DMS114 treated with DMSO at 0.1 percent for 48 hours (cell line): ENCODE data around the gene PMM2.
"Not testable (repeated sequence)": the region's sequence is repeated elsewhere in the genome, so short reads cannot be mapped to it uniquely, and the experiment has no call there.

Experiments used
- DNase-seq: peaks from one replicate; lab custom pipeline; 2025; ENCODE audit not compliant: unreplicated experiment; lab: John Stamatoyannopoulos, UW

The PMM2 gene

GRCh38 chr16:8797364-8798173 is at the start of gene PMM2, which contains the start of gene TMEM186:
PMM2 (plus strand) TSS chr16:8797839; CDS start chr16:8797883, 44 bp downstream.
TMEM186 (minus strand) TSS chr16:8797639; CDS start chr16:8797614, 25 bp downstream.
- peak; percentile 93 for DNase-seq

- DNase-seq: not testable (repeated sequence)
Measured at GRCh38 chr16:8748944-8749343, 48.7 kb upstream of the PMM2 start.

- DNase-seq: no peak
Measured at GRCh38 chr16:8751481-8752311, 45.9 kb upstream of the PMM2 start.

- DNase-seq: no peak
Measured at GRCh38 chr16:8752706-8753105, 44.9 kb upstream of the PMM2 start.

GRCh38 chr16:8753416-8754054 is 44.1 kb upstream of the PMM2 start:
- DNase-seq: no peak

GRCh38 chr16:8756755-8757154 is 40.9 kb upstream of the PMM2 start:
- no peak for DNase-seq

- no peak for DNase-seq
Measured at GRCh38 chr16:8758022-8758421, 39.6 kb upstream of the PMM2 start.

GRCh38 chr16:8760021-8760420 is 37.6 kb upstream of the PMM2 start:
- no peak for DNase-seq

GRCh38 chr16:8761078-8761477 is 36.6 kb upstream of the PMM2 start:
- DNase-seq: no peak

- no peak for DNase-seq
Measured at GRCh38 chr16:8762254-8762653, 35.4 kb upstream of the PMM2 start.

- DNase-seq: no peak
Measured at GRCh38 chr16:8763083-8763482, 34.6 kb upstream of the PMM2 start.

GRCh38 chr16:8763899-8764298 is 33.7 kb upstream of the PMM2 start:
- no peak for DNase-seq

GRCh38 chr16:8764525-8765250 is 33.0 kb upstream of the PMM2 start:
- no peak for DNase-seq

GRCh38 chr16:8767176-8767575 is 30.5 kb upstream of the PMM2 start:
- no peak for DNase-seq

GRCh38 chr16:8768283-8768682 is 29.4 kb upstream of the PMM2 start:
- no peak for DNase-seq

- no peak for DNase-seq
Measured at GRCh38 chr16:8768692-8769091, 28.9 kb upstream of the PMM2 start.

- DNase-seq: no peak
Measured at GRCh38 chr16:8773537-8773936, 24.1 kb upstream of the PMM2 start.

GRCh38 chr16:8774208-8774607 is 23.4 kb upstream of the PMM2 start:
- no peak for DNase-seq

GRCh38 chr16:8775359-8775758 is 22.3 kb upstream of the PMM2 start:
- no peak for DNase-seq

- no peak for DNase-seq
Measured at GRCh38 chr16:8776129-8776584, 21.5 kb upstream of the PMM2 start.

GRCh38 chr16:8777217-8777616 is 20.4 kb upstream of the PMM2 start:
- no peak for DNase-seq
